Ishikawa (cell line): ENCODE data around the gene MRPS23.

Source experiments
- CEBPB ChIP-seq: IDR thresholded peaks from 2 replicates; pipeline ENCODE4 v1.6.1; 2012
- CREB1 ChIP-seq: IDR thresholded peaks from 2 replicates; pipeline ENCODE4 v1.6.1; 2012; ENCODE audit warnings: low read depth
- EGR1 ChIP-seq: IDR thresholded peaks from 2 replicates; pipeline ENCODE4 v1.6.1; 2012
- EP300 ChIP-seq: IDR thresholded peaks from 2 replicates; pipeline ENCODE4 v1.6.1; 2012; ENCODE audit warnings: borderline replicate concordance
- FOXM1 ChIP-seq: IDR thresholded peaks from 2 replicates; pipeline ENCODE4 v1.6.1; 2012; ENCODE audit warnings: low read depth, borderline replicate concordance
- MAX ChIP-seq: IDR thresholded peaks from 2 replicates; pipeline ENCODE4 v1.6.1; 2012
- NFIC ChIP-seq: IDR thresholded peaks from 2 replicates; pipeline ENCODE4 v1.6.1; 2012
- RAD21 ChIP-seq: IDR thresholded peaks from 2 replicates; pipeline ENCODE4 v1.6.1; 2012; ENCODE audit warnings: low read depth
- TAF1 ChIP-seq: IDR thresholded peaks from 2 replicates; pipeline ENCODE4 v1.6.1; 2012; ENCODE audit warnings: low read depth, mild to moderate bottlenecking
- TCF12 ChIP-seq: IDR thresholded peaks from 2 replicates; pipeline ENCODE4 v1.6.1; 2012; ENCODE audit warnings: low read depth
- TEAD4 ChIP-seq: IDR thresholded peaks from 2 replicates; pipeline ENCODE4 v1.6.1; 2012
- USF1 ChIP-seq: IDR thresholded peaks from 2 replicates; pipeline ENCODE4 v1.6.1; 2012
- YY1 ChIP-seq: IDR thresholded peaks from 2 replicates; pipeline ENCODE4 v1.6.1; 2012; ENCODE audit warnings: low read depth
- ZBTB7A ChIP-seq: IDR thresholded peaks from 2 replicates; pipeline ENCODE4 v1.6.1; 2012; ENCODE audit warnings: low read depth
- TF ChIP-seq, protein P1 (sequence below): IDR thresholded peaks from 2 replicates; pipeline ENCODE4 v1.6.1; 2012; ENCODE audit warnings: low read depth, mild to moderate bottlenecking

Gene MRPS23

GRCh38 chr17:57881783-57882351 is 32.0 kb upstream of the MRPS23 start:
- no peak for TF ChIP-seq USF1
- no peak for TF ChIP-seq MAX
- TF ChIP-seq EP300 = peak; percentile 96
- TF ChIP-seq, protein P1, sequence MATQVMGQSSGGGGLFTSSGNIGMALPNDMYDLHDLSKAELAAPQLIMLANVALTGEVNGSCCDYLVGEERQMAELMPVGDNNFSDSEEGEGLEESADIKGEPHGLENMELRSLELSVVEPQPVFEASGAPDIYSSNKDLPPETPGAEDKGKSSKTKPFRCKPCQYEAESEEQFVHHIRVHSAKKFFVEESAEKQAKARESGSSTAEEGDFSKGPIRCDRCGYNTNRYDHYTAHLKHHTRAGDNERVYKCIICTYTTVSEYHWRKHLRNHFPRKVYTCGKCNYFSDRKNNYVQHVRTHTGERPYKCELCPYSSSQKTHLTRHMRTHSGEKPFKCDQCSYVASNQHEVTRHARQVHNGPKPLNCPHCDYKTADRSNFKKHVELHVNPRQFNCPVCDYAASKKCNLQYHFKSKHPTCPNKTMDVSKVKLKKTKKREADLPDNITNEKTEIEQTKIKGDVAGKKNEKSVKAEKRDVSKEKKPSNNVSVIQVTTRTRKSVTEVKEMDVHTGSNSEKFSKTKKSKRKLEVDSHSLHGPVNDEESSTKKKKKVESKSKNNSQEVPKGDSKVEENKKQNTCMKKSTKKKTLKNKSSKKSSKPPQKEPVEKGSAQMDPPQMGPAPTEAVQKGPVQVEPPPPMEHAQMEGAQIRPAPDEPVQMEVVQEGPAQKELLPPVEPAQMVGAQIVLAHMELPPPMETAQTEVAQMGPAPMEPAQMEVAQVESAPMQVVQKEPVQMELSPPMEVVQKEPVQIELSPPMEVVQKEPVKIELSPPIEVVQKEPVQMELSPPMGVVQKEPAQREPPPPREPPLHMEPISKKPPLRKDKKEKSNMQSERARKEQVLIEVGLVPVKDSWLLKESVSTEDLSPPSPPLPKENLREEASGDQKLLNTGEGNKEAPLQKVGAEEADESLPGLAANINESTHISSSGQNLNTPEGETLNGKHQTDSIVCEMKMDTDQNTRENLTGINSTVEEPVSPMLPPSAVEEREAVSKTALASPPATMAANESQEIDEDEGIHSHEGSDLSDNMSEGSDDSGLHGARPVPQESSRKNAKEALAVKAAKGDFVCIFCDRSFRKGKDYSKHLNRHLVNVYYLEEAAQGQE = no peak
- no peak for TF ChIP-seq CREB1
- peak; percentile 92 for TF ChIP-seq NFIC
- TF ChIP-seq FOXM1 = peak; percentile 92
- TF ChIP-seq RAD21 = no peak
- TF ChIP-seq TAF1 = no peak
- no peak for TF ChIP-seq YY1
- peak; percentile 98 for TF ChIP-seq TCF12
- no peak for TF ChIP-seq EGR1
- peak; percentile 68 for TF ChIP-seq ZBTB7A
- TF ChIP-seq TEAD4 = peak; percentile 74

DNA sequence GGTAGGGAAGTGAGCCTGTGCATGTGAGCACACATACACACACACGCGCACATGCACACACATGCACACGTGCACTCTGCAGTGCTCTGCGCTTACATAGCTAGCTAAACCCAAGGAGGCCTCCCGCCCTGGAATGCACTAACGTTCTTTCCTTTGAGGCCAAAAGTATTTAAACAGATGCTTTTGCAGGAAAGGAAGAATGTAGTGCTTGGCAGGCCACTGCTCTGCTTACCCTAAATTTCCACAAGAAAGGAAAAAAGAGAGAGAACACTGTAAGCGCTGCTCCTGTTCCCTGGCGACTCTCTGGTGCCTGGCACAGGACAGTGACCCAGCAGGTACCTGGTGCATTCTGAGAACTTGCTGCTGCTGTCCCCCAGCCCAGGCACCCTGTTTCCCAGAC is 31.3 kb upstream of the MRPS23 start:
- TF ChIP-seq MAX (no peak), TAF1 (no peak), USF1 (no peak), YY1 (no peak), ZBTB7A (no peak), CEBPB (no peak), TEAD4 (no peak), EP300 (no peak), RAD21 (no peak), NFIC (no peak), CREB1 (no peak), TCF12 (no peak), FOXM1 (no peak), EGR1 (no peak)
- TF ChIP-seq, protein P1 = no peak

GRCh38 chr17:57880086-57880456 is 30.2 kb upstream of the MRPS23 start:
- no peak for TF ChIP-seq ZBTB7A
- TF ChIP-seq USF1 = no peak
- no peak for TF ChIP-seq TCF12
- TF ChIP-seq, protein P1 = no peak
- TF ChIP-seq EGR1 = no peak
- TF ChIP-seq CEBPB = no peak
- no peak for TF ChIP-seq YY1
- TF ChIP-seq EP300 = no peak
- no peak for TF ChIP-seq CREB1
- no peak for TF ChIP-seq NFIC
- no peak for TF ChIP-seq MAX
- TF ChIP-seq FOXM1 = no peak
